ENCODE measurements around the gene CAPN10. TPM values are rescaled to one million over a fixed set of nuclear protein-coding genes. Genes with fewer than 3 reads are reported as not detected.
A peak's percentile ranks its signal among the peaks of the same experiment; 100 is the strongest.

The CAPN10 gene
- total and polyA plus RNA-seq, 2 donors (not counting 3 experiments of a cell fraction or from before 2014, with no cell fraction given): 25.2 to 39.9 TPM

GRCh38 chr2:240560480-240561324 lies 25.8 kb upstream of the CAPN10 start:
- H3K79me2 ChIP-seq (ENCODE audit: control insufficient read depth, insufficient read depth, low read length): peaks cover 13% of the 10 kb centered on the region
- no peaks in the 10 kb centered on the region for H4K20me1 ChIP-seq (replicated peaks; ENCODE audit: control insufficient read depth, extremely low read depth, insufficient read depth, low read length)
- peak overlapping the region; percentile 80 for H3K9ac ChIP-seq (replicated peaks; ENCODE audit: extremely low read depth, insufficient read depth, low read length)
- H3K27ac ChIP-seq (ENCODE audit: insufficient read depth, low read depth, low read length): peak overlapping the region; percentile 77
- peaks cover 40% of the 10 kb centered on the region for H3K4me1 ChIP-seq (ENCODE audit: control insufficient read depth, extremely low read depth, insufficient read depth, low read length)
- peak overlapping the region; percentile 42 to 66 (median 61) for H3K4me3 ChIP-seq (replicated peaks in 1 of 3; ENCODE audit: insufficient read depth in 1 of 3, low read depth in 1 of 3, low read length in 3 of 3)
- H3K27me3 ChIP-seq (ENCODE audit: control insufficient read depth in 2 of 2, insufficient read depth in 2 of 2, low read length in 2 of 2): no peaks in the 10 kb centered on the region
- TF ChIP-seq POLR2AphosphoS5 (IDR thresholded peaks at IDR 0.05; ENCODE audit: insufficient read depth, low read depth, low read length): peak; percentile 96
- TF ChIP-seq MYC (IDR thresholded peaks at IDR 0.05; ENCODE audit: low read depth, low read length): peak; percentile 57
- TF ChIP-seq EZH2 (IDR thresholded peaks at IDR 0.05; ENCODE audit: borderline replicate concordance, low read depth, low read length, severe bottlenecking): no peak
- TF ChIP-seq, protein P1, sequence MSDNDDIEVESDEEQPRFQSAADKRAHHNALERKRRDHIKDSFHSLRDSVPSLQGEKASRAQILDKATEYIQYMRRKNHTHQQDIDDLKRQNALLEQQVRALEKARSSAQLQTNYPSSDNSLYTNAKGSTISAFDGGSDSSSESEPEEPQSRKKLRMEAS (IDR thresholded peaks at IDR 0.05; ENCODE audit: insufficient read depth, insufficient read length): peak; percentile 53
- TF ChIP-seq CTCF (IDR thresholded peaks at IDR 0.05; ENCODE audit: extremely low read depth in 1 of 2, insufficient read depth in 1 of 2, low read depth in 1 of 2, low read length in 2 of 2): peak; percentile 12 to 48
- TF ChIP-seq FOS (IDR thresholded peaks at IDR 0.05; ENCODE audit: borderline replicate concordance, insufficient read depth, low read length): no peak
- peak; percentile 92 for TF ChIP-seq POLR2A (IDR thresholded peaks at IDR 0.05; ENCODE audit: low read depth, low read length)
- intact Hi-C loops (cut with micrococcal nuclease) (loop anchor here (1.0 to 10.0 kb wide), 7 partner anchors 8 to 757 kb away; partner anchors contain the start of genes CAPN10, HDLBP, RNPEPL1 and SEPTIN2), dilution Hi-C loops (cut with MboI; ENCODE audit: extremely low pct_ligation_motif_present, low sequenced_read_pairs) (no loop called here)
- CTCF ChIA-PET: interaction anchor here (0.6 to 1.8 kb wide), 6 partner anchors 9 to 280 kb away, joined by 3 to 10 read pairs (median 4); partner anchors contain the start of gene CAPN10
- H3K36me3 ChIP-seq (ENCODE audit: control insufficient read depth in 2 of 2, extremely low read depth in 1 of 2, insufficient read depth in 2 of 2, low read length in 2 of 2): no peaks in the 10 kb centered on the region
- FAIRE-seq (peak; percentile 94), DNase-seq (ENCODE audit: low read depth, low spot score) (peak; percentile 98)
- BruUV-seq (replicated peaks): no TSS peak
- peak overlapping the region; percentile 23 for H2AFZ ChIP-seq (ENCODE audit: low read depth, low read length)
- H3K9me3 ChIP-seq (replicated peaks; ENCODE audit: control insufficient read depth, insufficient read depth, low read length): no peaks in the 10 kb centered on the region
- POLR2A ChIA-PET: interaction anchor here (0.8 to 1.2 kb wide), 2 partner anchors 25 to 46 kb away, joined by 4 to 13 read pairs; partner anchors contain the start of gene CAPN10
- H3K4me2 ChIP-seq (ENCODE audit: insufficient read depth, low read length): peak overlapping the region; percentile 83
- H3K9me1 ChIP-seq (replicated peaks; ENCODE audit: control insufficient read depth, extremely low read depth, insufficient read depth, low read length): no peaks in the 10 kb centered on the region

Data from endothelial cell of umbilical vein (primary cell).